HG03565 (cell line): ENCODE data around the gene TMEM150C.
"Not testable (repeated sequence)": the region's sequence is repeated elsewhere in the genome, so short reads cannot be mapped to it uniquely, and the experiment has no call there.

Experiments
- ATAC-seq: cut with Tn5 transposase; IDR thresholded peaks from one replicate; pipeline ENCODE4 v1.9.1; 2021; ENCODE audit warnings: mild to moderate bottlenecking, moderate library complexity; ENCODE audit not compliant: unreplicated experiment

TMEM150C gene

DNA sequence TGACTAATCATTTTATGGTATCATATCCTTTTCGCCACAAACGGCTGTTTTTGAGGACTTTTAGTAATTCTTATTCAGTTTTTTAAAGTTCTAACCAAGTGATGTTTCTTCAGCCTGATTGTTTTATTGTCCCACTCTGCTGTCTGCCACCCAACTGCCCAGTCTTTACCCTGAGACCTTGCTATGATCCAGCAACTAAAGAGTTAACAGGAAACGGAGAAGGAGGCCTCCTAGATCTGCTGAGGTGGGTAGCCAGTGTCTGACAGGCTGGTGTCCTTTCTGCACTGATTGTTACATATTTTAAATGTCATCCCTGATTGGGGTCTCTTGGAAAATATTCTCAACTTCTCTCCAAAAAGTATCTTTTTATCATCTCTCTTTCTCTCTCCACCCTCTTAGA is 7.9 kb upstream of the TMEM150C start:
- ATAC-seq: no peak

- ATAC-seq: no peak
Measured at GRCh38 chr4:82569076-82569475, 7.3 kb upstream of the TMEM150C start.

GRCh38 chr4:82567444-82567843 is 5.7 kb upstream of the TMEM150C start:
- no peak for ATAC-seq

DNA sequence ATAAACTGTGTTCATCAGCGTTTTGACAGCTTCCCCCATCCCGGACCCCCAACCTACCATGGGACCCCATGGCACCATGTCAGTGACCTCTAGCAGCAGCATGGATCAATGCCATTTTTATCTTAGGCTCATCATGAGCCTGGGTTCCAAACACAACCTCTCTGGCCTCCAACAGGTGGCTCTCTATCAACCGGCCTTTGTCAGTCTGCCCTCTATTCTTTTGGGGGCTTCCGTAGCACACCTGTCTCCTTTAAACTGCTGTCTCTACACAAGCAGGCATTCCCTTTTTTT is 721 bp upstream of the TMEM150C start:
- ATAC-seq: no peak

DNA sequence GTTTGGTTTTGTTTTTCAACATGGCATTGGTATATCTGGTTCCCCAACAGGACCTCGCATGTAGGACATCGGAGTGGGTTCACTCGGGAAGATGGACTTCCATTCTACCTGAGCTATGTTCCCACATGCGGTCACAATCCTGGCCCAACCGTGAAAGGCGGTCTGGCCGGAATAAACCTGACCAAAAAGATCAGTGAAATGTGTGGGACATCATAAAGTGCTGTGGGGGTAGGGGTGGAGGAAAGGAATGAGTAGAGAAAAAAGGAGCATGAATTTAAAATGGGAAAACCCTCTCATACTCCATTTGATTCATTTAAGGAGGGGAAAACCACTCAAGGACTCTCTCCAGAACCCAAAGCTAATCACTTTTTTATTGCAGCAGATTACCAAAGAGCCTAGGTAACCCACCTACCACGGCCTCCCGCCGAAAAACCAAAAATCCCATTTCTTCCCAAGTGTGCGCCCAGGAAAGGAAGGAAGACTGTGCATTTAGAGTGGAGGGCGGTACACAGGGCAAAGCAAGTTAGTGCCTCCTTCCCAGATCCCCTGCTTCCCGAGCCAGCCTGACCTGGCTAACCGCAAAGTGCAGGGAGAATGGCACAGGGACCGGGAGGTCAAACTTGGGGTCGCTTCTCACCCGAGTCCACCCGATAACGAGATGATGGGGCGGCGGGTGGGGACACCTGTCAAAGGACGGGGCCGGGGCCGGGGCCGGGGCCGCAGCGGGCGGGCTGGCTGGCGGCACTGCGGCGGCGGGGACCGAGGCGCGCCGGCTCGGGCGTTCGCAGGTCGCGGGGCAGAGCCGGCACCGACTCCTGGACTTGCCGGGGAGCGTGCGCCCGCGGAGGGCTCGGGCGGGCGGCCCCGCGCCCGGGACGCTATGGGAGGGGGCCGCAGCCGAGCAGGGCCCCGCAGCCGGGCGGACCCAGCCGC is 669 bp downstream of the TMEM150C start:
- no peak for ATAC-seq

GRCh38 chr4:82559735-82560120 is 2.1 kb downstream of the TMEM150C start:
- ATAC-seq: no peak

- not testable (repeated sequence) for ATAC-seq
Measured at GRCh38 chr4:82559090-82559734, 2.6 kb downstream of the TMEM150C start.

- no peak for ATAC-seq
Measured at GRCh38 chr4:82555276-82555675, 6.5 kb downstream of the TMEM150C start.

GRCh38 chr4:82553020-82553419 is 8.8 kb downstream of the TMEM150C start:
- ATAC-seq: no peak

- no peak for ATAC-seq
Measured at GRCh38 chr4:82551734-82552133, 10.1 kb downstream of the TMEM150C start.

DNA sequence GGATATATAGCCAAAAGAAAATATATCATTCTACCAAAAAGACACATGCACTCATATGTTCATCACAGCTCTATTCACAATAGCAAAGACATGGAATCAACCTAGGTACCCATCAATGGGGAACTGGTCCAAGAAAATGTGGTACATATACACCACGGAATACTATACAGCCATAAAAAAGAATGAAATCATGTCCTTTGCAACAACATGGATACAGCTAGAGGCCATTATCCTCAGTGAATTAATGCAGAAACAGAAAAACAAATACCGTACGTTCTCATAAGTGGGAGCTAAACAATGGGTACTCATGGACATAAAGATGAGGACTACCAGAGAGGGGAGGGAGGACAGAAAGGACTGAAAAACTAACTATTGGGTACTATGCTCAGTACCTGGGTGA is 13.9 kb downstream of the TMEM150C start:
- not testable (repeated sequence) for ATAC-seq

DNA sequence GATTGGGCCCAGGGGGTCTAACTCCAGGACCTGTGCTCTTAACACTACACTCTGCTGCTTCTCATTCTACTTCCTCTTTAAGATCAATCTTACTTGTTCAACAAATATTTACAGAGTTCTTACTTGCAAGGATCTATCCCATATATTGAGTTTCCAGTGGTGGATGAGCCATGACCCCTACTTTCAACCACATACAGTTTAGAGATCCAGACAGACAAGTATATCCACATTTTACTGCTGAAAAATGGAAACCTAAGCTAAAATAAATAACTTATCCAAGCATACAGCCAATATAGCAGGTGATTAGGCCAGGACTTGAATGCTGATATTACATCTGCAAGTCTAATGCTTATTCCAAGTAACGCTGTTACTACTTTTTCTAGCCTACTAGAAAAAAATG is 18.7 kb downstream of the TMEM150C start:
- no peak for ATAC-seq

DNA sequence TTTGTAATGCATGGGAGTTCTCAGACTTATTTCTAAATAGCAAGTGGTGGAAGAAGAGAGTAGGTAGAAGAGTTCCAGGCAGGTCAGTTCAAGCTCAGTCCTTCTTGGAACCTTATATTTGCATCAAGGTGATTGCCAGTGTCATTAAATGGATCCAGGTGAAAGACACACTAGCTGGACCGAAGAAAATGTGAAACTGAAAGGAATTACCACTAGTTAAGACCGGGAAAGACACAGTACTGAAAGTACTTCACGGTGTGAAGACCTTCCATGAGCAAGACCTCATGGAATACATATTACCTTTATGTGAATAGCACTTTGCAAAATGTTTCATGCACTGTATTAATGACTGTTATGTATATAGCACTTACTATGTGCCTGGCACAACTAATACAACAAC is 19.1 kb downstream of the TMEM150C start:
- no peak for ATAC-seq

DNA sequence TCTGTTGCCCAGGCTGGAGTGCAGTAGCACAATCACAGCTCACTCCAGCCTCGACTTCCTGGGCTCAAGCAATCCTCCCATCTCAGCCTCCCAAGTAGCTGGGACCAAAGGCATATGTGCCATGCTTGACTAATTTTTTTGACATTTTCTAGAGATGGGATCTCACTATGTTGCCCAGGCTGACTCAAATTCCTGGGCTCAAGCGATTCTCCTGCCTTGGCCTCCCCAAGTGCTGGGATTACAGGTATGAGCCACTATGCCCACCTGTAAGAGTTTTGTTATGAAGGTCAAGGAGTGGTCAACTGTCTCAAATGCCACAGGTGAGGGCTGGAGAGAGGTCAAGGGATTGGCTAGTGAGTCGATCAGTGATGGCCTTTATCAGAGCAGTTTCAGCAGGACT is 32.5 kb downstream of the TMEM150C start:
- no peak for ATAC-seq

- no peak for ATAC-seq
Measured at GRCh38 chr4:82528868-82529267, 32.9 kb downstream of the TMEM150C start.

DNA sequence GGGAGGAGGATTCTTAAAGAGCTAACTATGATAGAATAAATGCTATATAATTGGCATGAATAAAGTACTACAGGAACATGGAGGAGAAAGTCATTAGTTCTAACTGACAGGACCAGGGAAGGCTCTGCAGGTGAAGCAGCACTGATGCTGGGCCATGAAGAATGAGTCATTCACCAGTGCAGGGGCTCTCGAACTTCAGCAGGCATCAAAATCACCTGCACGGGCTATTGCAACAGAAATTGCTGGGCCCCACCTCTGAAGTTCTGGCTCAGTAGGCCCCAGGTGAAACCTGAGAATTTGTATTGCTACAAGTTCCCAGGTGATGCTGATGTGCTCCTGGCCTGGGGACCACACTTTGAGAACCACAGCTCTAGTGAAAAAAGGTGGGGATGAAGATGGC is 33.7 kb downstream of the TMEM150C start:
- ATAC-seq: no peak

GRCh38 chr4:82525307-82525911 is 36.4 kb downstream of the TMEM150C start:
- no peak for ATAC-seq

GRCh38 chr4:82524570-82525152 is 37.1 kb downstream of the TMEM150C start:
- no peak for ATAC-seq

- ATAC-seq: no peak
Measured at GRCh38 chr4:82523179-82523578, 38.6 kb downstream of the TMEM150C start.

DNA sequence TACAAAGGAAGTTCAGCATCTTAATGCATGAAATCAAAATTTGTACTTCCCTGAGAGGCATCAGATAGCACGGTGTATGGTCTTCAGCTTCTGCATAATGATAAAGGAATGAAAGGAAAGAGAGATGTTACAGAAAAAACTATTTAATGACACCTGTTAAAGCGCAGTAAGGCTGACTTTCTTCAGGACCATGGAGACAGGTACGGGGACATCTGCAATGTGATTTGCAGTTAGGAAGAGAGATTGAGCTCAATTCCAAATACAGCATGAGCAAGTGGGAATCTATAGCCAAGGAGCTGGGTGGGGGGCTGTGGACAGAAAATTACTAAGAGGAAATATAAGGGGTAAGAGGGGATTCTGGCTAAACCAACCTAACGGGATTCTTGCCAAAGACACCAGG is 39.3 kb downstream of the TMEM150C start:
- no peak for ATAC-seq

GRCh38 chr4:82521283-82521682 is 40.5 kb downstream of the TMEM150C start:
- no peak for ATAC-seq

GRCh38 chr4:82519776-82520175 is 42.0 kb downstream of the TMEM150C start:
- ATAC-seq: no peak
